Thyroid gland (tissue), 4 donors: ENCODE results near the gene ORAI1. TPM values are rescaled to one million over a fixed set of nuclear protein-coding genes. Genes with fewer than 3 reads are reported as not detected.
"Not testable (repeated sequence)": the region's sequence is repeated elsewhere in the genome, so short reads cannot be mapped to it uniquely, and the experiment has no call there.

Experiments
- DNase-seq, 2 donors: peaks; one replicate each; pipeline ENCODE4 v3.0.0-alpha.2; 2019
- H3K27ac ChIP-seq, 3 donors: fragments of 200-600 bp; sonication (generic); 1 replicate in 2 of 3; 2 replicates in 1 of 3; pipeline ENCODE4 v1.5.1; 2016 to 2019; ENCODE audit warnings: mild to moderate bottlenecking in 1 of 3, moderate library complexity in 1 of 3
- H3K27me3 ChIP-seq: fragments of 200-600 bp; sonication (generic); one replicate; pipeline ENCODE4 v1.5.1; 2019
- H3K36me3 ChIP-seq, 2 donors: fragments of 200-600 bp; sonication (generic); one replicate each; pipeline ENCODE4 v1.5.1; 2016 to 2019
- H3K4me1 ChIP-seq, 2 donors: fragments of 200-600 bp; sonication (generic); one replicate each; pipeline ENCODE4 v1.5.1; 2017 to 2019
- H3K4me3 ChIP-seq, 3 donors: fragments of 200-600 bp; sonication (generic); replicated peaks in 1 of 3; 1 replicate in 2 of 3; 2 replicates in 1 of 3; pipeline ENCODE4 v1.5.1; 2016; ENCODE audit warnings: mild to moderate bottlenecking in 1 of 3
- H3K9me3 ChIP-seq: fragments of 200-600 bp; sonication (generic); one replicate; pipeline ENCODE4 v1.5.1; 2017
- POLR2A ChIP-seq, 2 donors: fragments of 450-650 bp; IDR thresholded peaks; one replicate each; pipeline ENCODE4 v1.6.1; 2017; ENCODE audit warnings: antibody characterized with exemption in 2 of 2, mild to moderate bottlenecking in 2 of 2, moderate library complexity in 1 of 2
- WGBS, 2 donors: methylation state at CpG; one replicate each; pipeline ENCODE4 v1.1.5; 2017; 5-methylcytosine and 5-hydroxymethylcytosine counted together
- intact Hi-C: fragments of 100-400 bp; cut with DNase I; formaldehyde crosslinking; loops from one replicate; pipeline ENCODE4 v1.15.1; 2023
- total RNA-seq, 4 donors: library from RNA; depleted of rRNA; stranded (reverse); fragments of >200 nt; gene quantifications; one replicate each; pipeline ENCODE4 v1.2.3, GENCODE V29; 2016
- TF ChIP-seq, protein P1 (sequence below), 6 experiments: fragments of 200-600 bp in 3 of 6; fragments of 450-650 bp in 3 of 6; sonication (generic) in 3 of 6; IDR thresholded peaks; one replicate each; pipeline ENCODE4 v1.5.1; 2016 to 2019; ENCODE audit warnings: antibody characterized with exemption in 6 of 6, mild to moderate bottlenecking in 2 of 6, inconsistent platforms in 1 of 6, moderate library complexity in 1 of 6

Gene ORAI1
- total RNA-seq, 4 donors from 2014 or later, result 12.7 to 27.1 (median 17.0) TPM

DNA sequence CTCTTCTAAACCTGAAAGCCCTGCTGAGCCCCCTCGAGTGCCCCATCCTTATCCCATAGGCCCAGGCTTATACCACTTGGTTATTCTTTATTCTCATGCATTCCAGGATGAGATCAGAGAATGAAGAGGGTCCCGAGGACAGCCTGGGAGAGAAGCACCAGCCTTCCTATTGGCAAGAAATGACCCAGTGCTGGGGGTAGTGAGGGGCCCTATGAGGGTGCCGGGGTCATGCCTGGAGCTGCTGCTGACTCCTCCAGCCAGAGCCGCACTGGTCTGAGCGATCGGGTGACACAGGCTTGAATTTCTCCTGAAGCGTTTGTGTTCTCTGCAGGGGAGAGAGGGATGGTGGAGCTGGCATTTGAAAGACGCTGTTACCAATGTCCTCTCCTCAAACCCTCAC is 25.0 kb downstream of the ORAI1 start:
- H3K27me3 ChIP-seq, result no peaks in the 10 kb centered on the region
- no peaks in the 10 kb centered on the region for H3K36me3 ChIP-seq
- DNase-seq, result no peak
- no peak overlapping the region for H3K27ac ChIP-seq
- TF ChIP-seq POLR2A (IDR thresholded peaks at IDR 0.05), result no peak
- TF ChIP-seq, protein P1, sequence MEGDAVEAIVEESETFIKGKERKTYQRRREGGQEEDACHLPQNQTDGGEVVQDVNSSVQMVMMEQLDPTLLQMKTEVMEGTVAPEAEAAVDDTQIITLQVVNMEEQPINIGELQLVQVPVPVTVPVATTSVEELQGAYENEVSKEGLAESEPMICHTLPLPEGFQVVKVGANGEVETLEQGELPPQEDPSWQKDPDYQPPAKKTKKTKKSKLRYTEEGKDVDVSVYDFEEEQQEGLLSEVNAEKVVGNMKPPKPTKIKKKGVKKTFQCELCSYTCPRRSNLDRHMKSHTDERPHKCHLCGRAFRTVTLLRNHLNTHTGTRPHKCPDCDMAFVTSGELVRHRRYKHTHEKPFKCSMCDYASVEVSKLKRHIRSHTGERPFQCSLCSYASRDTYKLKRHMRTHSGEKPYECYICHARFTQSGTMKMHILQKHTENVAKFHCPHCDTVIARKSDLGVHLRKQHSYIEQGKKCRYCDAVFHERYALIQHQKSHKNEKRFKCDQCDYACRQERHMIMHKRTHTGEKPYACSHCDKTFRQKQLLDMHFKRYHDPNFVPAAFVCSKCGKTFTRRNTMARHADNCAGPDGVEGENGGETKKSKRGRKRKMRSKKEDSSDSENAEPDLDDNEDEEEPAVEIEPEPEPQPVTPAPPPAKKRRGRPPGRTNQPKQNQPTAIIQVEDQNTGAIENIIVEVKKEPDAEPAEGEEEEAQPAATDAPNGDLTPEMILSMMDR (IDR thresholded peaks at IDR 0.05), result no peak
- intact Hi-C loops, result no loop called here
- H3K4me1 ChIP-seq, result peaks cover 0 to 3% of the 10 kb centered on the region in 2 donors
- no peak overlapping the region for H3K4me3 ChIP-seq
- WGBS, 2 donors, result 80 to 81% methylated on average over 7 to 8 of the region's 8 CpGs
- H3K9me3 ChIP-seq, result no peaks in the 10 kb centered on the region

DNA sequence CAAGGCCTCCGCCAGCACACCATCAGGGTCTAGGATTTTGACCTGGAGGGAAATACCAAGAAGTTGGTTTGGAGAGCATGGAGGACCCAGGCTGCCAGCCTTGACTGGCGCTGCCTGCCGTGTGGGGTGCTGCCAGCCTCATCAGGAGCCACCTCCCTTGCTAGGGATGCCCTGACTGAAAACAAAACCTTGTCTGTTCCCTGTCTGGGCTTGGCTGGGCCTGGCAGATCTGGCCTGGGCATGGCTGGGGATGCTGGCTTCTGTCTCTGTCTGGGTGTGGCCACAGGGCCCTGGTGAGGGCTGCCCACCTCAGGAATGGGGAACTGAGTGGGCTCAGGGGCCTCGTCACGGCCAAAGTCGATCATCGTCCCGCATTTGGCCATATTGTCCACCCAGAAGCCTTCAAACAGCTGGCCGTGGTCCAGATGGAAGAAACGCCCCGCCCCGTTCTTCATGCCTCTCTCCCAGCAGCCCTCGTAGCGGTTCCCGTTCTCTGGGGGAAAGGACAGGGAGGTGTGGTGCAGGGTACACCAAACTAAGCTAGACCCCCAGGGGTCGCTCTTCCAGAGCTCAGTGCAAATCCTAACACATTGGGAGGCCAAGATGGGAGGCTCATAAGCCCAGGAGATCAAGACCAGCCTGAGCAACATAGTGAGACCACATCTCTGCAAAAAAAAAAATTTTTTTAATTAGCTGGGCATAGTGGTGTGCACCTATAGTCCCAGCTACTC is 26.6 kb downstream of the ORAI1 start:
- DNase-seq, result no peak
- H3K27ac ChIP-seq, result no peak overlapping the region

DNA sequence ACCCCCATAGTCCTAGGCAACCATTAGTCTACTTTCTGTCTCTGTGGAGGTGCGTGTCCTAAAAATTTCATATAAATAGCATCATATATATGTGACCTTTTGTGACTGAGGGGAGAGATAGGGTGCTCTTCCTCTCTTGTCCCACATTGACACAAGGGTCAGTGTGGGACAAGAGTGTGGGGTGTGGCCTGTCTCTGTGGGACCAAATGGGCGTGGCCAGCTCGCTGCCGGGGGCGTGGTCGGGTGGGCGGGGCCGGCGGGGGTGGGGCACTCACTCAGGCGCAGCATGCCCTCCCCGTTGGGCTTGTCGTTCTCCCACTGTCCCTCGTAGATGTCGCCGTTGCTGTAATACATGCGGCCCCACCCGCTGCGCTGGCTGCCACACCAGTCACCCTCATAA is 27.7 kb downstream of the ORAI1 start:
- no peak overlapping the region for H3K27ac ChIP-seq
- intact Hi-C loops, result no loop called here
- H3K36me3 ChIP-seq, result no peaks in the 10 kb centered on the region
- DNase-seq, result no peak
- H3K27me3 ChIP-seq, result no peaks in the 10 kb centered on the region
- WGBS, 2 donors, result 64 to 69% methylated on average over 11 to 18 of the region's 18 CpGs
- H3K4me1 ChIP-seq, result no peaks in the 10 kb centered on the region
- no peak overlapping the region for H3K4me3 ChIP-seq
- no peak for TF ChIP-seq POLR2A (IDR thresholded peaks at IDR 0.05)
- TF ChIP-seq, protein P1 (IDR thresholded peaks at IDR 0.05), result no peak
- no peaks in the 10 kb centered on the region for H3K9me3 ChIP-seq

More for the DNA sequence above, 26.6 kb downstream of the ORAI1 start:
- H3K4me3 ChIP-seq, result no peak overlapping the region
- H3K27me3 ChIP-seq, result no peaks in the 10 kb centered on the region
- H3K4me1 ChIP-seq, result peaks cover 0 to 3% of the 10 kb centered on the region in 2 donors
- H3K36me3 ChIP-seq, result no peaks in the 10 kb centered on the region
- intact Hi-C loops, result no loop called here
- TF ChIP-seq, protein P1 (IDR thresholded peaks at IDR 0.05), result no peak
- TF ChIP-seq POLR2A (IDR thresholded peaks at IDR 0.05), result no peak
- 85 to 91% methylated on average over 6 to 15 of the region's 16 CpGs for WGBS, 2 donors
- no peaks in the 10 kb centered on the region for H3K9me3 ChIP-seq

DNA sequence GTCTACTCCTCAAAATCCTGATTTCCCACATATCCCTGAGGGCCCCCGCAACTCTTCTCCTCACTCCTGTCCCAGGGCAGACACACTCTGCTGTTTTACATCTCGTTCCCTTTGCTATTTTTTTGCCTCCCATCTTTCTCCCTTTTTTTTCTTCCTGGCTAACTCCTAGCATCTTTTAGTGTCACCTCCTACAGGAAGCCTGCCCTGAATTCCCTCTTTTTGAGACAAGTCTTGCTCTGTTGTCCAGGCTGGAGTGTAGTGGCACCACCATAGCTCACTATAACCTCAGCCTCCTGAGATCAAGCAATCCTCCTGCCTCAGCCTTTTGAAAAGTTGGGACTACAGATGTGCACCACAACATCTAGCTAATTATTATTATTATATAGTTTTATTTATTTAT is 29.8 kb downstream of the ORAI1 start:
- Histone ChIP-seq H3K27me3 (no peaks in the 10 kb centered on the region), H3K27ac (no peak overlapping the region), H3K4me1 (no peaks in the 10 kb centered on the region), H3K36me3 (no peaks in the 10 kb centered on the region), H3K9me3 (no peaks in the 10 kb centered on the region), H3K4me3 (no peak overlapping the region)
- 94 to 97% methylated on average over 2 of the region's 2 CpGs for WGBS, 2 donors
- TF ChIP-seq, protein P1 (IDR thresholded peaks at IDR 0.05), result no peak
- no peak for TF ChIP-seq POLR2A (IDR thresholded peaks at IDR 0.05)
- DNase-seq, result no peak
- intact Hi-C loops, result no loop called here

DNA sequence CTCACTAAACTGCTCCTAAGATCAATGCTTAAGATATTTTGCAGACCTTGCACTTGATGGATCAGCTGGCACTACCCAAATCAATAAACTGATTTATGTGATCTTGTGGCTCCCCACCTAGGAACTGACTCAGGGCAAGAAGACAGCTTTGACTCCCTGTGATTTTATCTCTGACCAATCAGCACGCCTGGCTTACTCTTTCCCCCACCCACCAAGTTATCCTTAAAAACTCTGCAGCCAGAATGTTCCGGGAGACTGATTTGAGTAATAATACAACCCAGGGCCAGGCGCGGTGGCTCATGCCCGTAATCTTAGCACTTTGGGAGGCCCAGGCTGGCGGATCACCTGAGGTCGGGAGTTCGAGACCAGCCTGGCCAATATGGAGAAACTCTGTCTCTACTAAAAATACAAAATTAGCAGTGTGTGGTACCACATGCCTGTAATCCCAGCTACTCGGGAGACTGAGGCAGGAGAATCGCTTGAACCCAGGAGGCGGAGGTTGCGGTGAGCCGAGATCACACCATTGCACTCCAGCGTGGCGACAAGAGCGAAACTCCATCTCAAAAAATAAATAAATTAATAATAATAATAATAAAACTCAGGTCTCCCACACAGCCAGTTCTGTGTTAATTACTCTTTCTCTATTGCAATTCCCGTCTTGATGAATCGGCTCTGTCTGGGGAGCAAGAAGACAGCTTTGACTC is 31.1 kb downstream of the ORAI1 start:
- no peaks in the 10 kb centered on the region for H3K36me3 ChIP-seq
- H3K9me3 ChIP-seq, result no peaks in the 10 kb centered on the region
- no peak overlapping the region for H3K4me3 ChIP-seq
- 90% methylated on average over 18 of the region's 18 CpGs for WGBS, 2 donors
- H3K27ac ChIP-seq, result no peak overlapping the region
- no peaks in the 10 kb centered on the region for H3K27me3 ChIP-seq
- TF ChIP-seq, protein P1 (IDR thresholded peaks at IDR 0.05), result no peak
- TF ChIP-seq POLR2A (IDR thresholded peaks at IDR 0.05), result no peak
- no peaks in the 10 kb centered on the region for H3K4me1 ChIP-seq
- intact Hi-C loops, result no loop called here
- DNase-seq, result no peak

DNA sequence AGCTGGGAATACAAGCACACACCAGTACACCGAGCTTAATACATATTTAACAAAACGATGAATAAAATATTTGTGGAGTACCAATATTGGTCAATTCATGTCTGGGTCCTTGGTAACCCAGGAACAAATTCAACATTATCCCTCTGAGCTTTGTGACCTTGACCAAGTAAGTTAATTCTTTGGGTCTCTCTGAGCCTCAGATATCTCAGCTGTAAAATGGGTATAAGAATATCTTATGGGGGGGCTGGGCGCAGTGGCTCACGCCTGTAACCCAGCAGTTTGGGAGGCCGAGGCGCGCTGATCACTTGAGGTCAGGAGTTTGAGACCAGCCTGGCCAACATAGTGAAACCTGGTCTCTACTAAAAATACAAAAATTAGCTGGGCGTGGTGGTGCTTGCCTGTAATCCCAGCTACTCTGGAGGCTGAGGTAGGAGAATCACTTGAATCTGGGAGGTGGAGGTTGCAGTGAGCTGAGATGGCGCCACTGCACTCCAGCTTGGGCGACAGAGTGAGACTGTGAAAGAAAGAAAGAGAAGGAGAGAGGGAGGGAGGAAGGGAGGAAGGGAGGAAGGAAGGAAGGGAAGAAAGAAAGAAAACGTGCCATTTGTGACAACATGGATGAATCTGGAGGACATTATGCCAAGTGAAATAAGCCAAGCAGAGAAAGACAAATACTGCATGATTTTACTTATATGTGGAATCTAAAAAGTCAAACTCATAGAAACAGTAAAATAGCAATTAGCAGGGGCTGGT is 35.2 kb downstream of the ORAI1 start:
- DNase-seq, H3K36me3 ChIP-seq, H3K27ac ChIP-seq, H3K27me3 ChIP-seq, H3K9me3 ChIP-seq, H3K4me1 ChIP-seq, intact Hi-C loops, H3K4me3 ChIP-seq: not testable (repeated sequence)
- 89 to 91% methylated on average over 11 of the region's 11 CpGs for WGBS, 2 donors
